Endothelial cell of umbilical vein (primary cell): ENCODE results near the gene P3H1. TPM values are rescaled to one million over a fixed set of nuclear protein-coding genes. Genes with fewer than 3 reads are reported as not detected.

Experiments used
- BruUV-seq: library from RNA; stranded (reverse); fragments of 400-500 nt; replicated peaks from 2 replicates; lab custom pipeline; 2021; lab: Mats Ljungman, UMichigan
- CTCF ChIA-PET: fragments of 300-600, 350-600 bp; sonication (Branson Sonifier 250); formaldehyde crosslinking; loops from one replicate; lab custom pipeline; 2021; ENCODE audit warnings: antibody characterized with exemption, inconsistent platforms; lab: Charles Lee
- POLR2A ChIA-PET: fragments of 300-600, 350-600 bp; sonication (Branson Sonifier 250); formaldehyde crosslinking; loops from one replicate; lab custom pipeline; 2021; ENCODE audit warnings: antibody characterized with exemption, inconsistent platforms; lab: Charles Lee
- DNase-seq: peaks from one replicate; pipeline ENCODE4 v3.0.0-alpha.2; 2011; ENCODE audit warnings: low read depth, low spot score
- FAIRE-seq: peaks from 2 replicates; lab custom pipeline; 2011; peaks lifted over from hg19 to GRCh38; lab: Jason Lieb, UNC
- H2AFZ ChIP-seq: 2 replicates; pipeline ENCODE4 v1.6.0; 2012; ENCODE audit warnings: low read depth, low read length, control low read depth, inconsistent platforms
- H3K27ac ChIP-seq: 2 replicates; pipeline ENCODE4 v1.5.1; 2011; ENCODE audit warnings: low read depth, mild to moderate bottlenecking, control low read depth, low read length, moderate library complexity; ENCODE audit not compliant: insufficient read depth
- H3K27me3 ChIP-seq, 2 experiments: 2 replicates each; pipeline versions ENCODE4 v1.6.0 to v1.6.1; 2011; ENCODE audit warnings: low read length in 2 of 2, mixed read lengths in 1 of 2; ENCODE audit not compliant: control insufficient read depth in 2 of 2, insufficient read depth in 2 of 2
- H3K36me3 ChIP-seq, 2 experiments: 2 replicates in 1 of 2; 3 replicates in 1 of 2; pipeline ENCODE4 v1.5.1; 2011; ENCODE audit warnings: low read length in 2 of 2, mild to moderate bottlenecking in 1 of 2, moderate library complexity in 1 of 2; ENCODE audit not compliant: control insufficient read depth in 2 of 2, insufficient read depth in 2 of 2; ENCODE audit errors: extremely low read depth in 1 of 2
- H3K4me1 ChIP-seq: 3 replicates; pipeline ENCODE4 v1.5.1; 2011; ENCODE audit warnings: mild to moderate bottlenecking, low read length; ENCODE audit not compliant: control insufficient read depth, insufficient read depth; ENCODE audit errors: extremely low read depth
- H3K4me2 ChIP-seq: 2 replicates; pipeline ENCODE4 v1.6.1; 2011; ENCODE audit warnings: low read length, control low read depth, mixed read lengths; ENCODE audit not compliant: insufficient read depth
- H3K4me3 ChIP-seq, 3 experiments: fragments of 200-600 bp in 1 of 3; sonication (generic), shearing (Covaris generic) in 1 of 3; replicated peaks in 1 of 3; 2 replicates each; pipeline ENCODE4 v1.5.1; 2011 to 2016; ENCODE audit warnings: control low read depth in 3 of 3, low read length in 3 of 3, mild to moderate bottlenecking in 2 of 3, inconsistent platforms in 1 of 3, low read depth in 1 of 3, moderate library complexity in 1 of 3; ENCODE audit not compliant: insufficient read depth in 1 of 3
- H3K79me2 ChIP-seq: 2 replicates; pipeline ENCODE4 v1.6.0; 2012; ENCODE audit warnings: low read length, inconsistent platforms; ENCODE audit not compliant: control insufficient read depth, insufficient read depth
- H3K9ac ChIP-seq: replicated peaks from 2 replicates; pipeline ENCODE3; 2011; ENCODE audit warnings: low read length, control low read depth; ENCODE audit not compliant: insufficient read depth; ENCODE audit errors: extremely low read depth
- H3K9me1 ChIP-seq: replicated peaks from 3 replicates; pipeline ENCODE4 v1.6.0; 2011; ENCODE audit warnings: mild to moderate bottlenecking, low read length; ENCODE audit not compliant: control insufficient read depth, insufficient read depth; ENCODE audit errors: extremely low read depth
- H3K9me3 ChIP-seq: replicated peaks from 2 replicates; pipeline ENCODE4 v1.5.1; 2012; ENCODE audit warnings: low read length, inconsistent platforms; ENCODE audit not compliant: control insufficient read depth, insufficient read depth
- H4K20me1 ChIP-seq: replicated peaks from 2 replicates; pipeline ENCODE3; 2011; ENCODE audit warnings: mild to moderate bottlenecking, low read length; ENCODE audit not compliant: control insufficient read depth, insufficient read depth; ENCODE audit errors: extremely low read depth
- EZH2 ChIP-seq: IDR thresholded peaks from 2 replicates; pipeline ENCODE4 v1.6.1; 2012; ENCODE audit warnings: borderline replicate concordance, low read depth, mild to moderate bottlenecking, moderate library complexity, low read length, inconsistent platforms; ENCODE audit not compliant: severe bottlenecking
- GATA2 ChIP-seq: IDR thresholded peaks from 2 replicates; pipeline ENCODE4 v1.7.0; 2011; ENCODE audit warnings: low read depth, mild to moderate bottlenecking, moderate library complexity, mixed read lengths, low read length; ENCODE audit not compliant: insufficient read length, insufficient read depth
- MYC ChIP-seq: IDR thresholded peaks from one replicate; pipeline ENCODE4 v1.6.1; 2011; ENCODE audit warnings: mild to moderate bottlenecking, low read depth, low read length
- dilution Hi-C: fragments of 300-500 bp; cut with MboI; formaldehyde crosslinking; loops from one replicate; pipeline ENCODE4 v1.15.0; 2019; ENCODE audit warnings: low sequenced_read_pairs; ENCODE audit not compliant: extremely low pct_ligation_motif_present
- intact Hi-C: fragments of 100-400 bp; cut with micrococcal nuclease; formaldehyde crosslinking; loops from one replicate; pipeline ENCODE4 v1.10.0; 2022
- polyA plus RNA-seq, 4 experiments: library from polyadenylated mRNA; depleted of rRNA in 3 of 4; stranded (reverse) in 3 of 4; unstranded in 1 of 4; fragments of >200 nt; gene quantifications; 2 replicates each; pipeline versions ENCODE4 v1.2.1 to v1.2.3, GENCODE V29; 2011 to 2012; ENCODE audit warnings: missing spikeins in 1 of 4
- total RNA-seq: library from RNA; stranded (reverse); gene quantifications from 2 replicates; pipeline ENCODE4 v1.2.3, GENCODE V29; 2021
- TF ChIP-seq, protein P1 (sequence below), 2 donors: IDR thresholded peaks; 1 replicate in 1 of 2; 2 replicates in 1 of 2; pipeline ENCODE4 v1.5.1; 2011; ENCODE audit warnings: low read length in 2 of 2, mild to moderate bottlenecking in 2 of 2, moderate library complexity in 2 of 2, control low read depth in 1 of 2, inconsistent platforms in 1 of 2, low read depth in 1 of 2; ENCODE audit not compliant: insufficient read depth in 1 of 2; ENCODE audit errors: extremely low read depth in 1 of 2

The P3H1 gene
- total and polyA plus RNA-seq, 2 donors (not counting 3 experiments of a cell fraction or from before 2014, with no cell fraction given): 136 to 194 TPM

DNA sequence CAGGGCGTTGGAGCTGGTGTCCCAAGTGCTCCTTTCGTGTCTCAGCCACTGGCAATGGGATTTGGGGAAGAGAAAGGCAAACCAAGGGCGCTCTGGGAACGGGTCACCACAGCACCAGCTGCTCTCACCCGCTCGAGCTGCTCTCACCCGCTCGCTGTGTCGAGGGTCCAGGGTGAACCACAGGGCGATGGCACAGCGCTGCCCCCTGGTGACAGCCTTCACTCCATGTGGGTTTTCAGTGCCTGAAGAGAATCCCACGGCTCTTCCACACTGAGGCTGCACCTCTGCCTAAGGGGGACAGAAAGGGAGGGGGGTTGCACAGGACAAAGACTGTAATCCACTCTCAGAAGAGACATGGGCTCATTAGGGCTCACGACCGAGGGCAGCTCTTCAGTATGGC is 19.7 kb downstream of the P3H1 start:
- H3K9me1 ChIP-seq: no peaks in the 10 kb centered on the region
- no peaks in the 10 kb centered on the region for H3K4me1 ChIP-seq
- H4K20me1 ChIP-seq: no peaks in the 10 kb centered on the region
- H3K79me2 ChIP-seq: no peaks in the 10 kb centered on the region
- no peak overlapping the region for H3K9ac ChIP-seq
- dilution Hi-C loops: no loop called here
- intact Hi-C loops: loop anchor here (1.0 to 2.0 kb wide), 2 partner anchors 169 to 402 kb away; no protein-coding TSS in a partner anchor
- DNase-seq: peak; percentile 22
- TF ChIP-seq, protein P1, sequence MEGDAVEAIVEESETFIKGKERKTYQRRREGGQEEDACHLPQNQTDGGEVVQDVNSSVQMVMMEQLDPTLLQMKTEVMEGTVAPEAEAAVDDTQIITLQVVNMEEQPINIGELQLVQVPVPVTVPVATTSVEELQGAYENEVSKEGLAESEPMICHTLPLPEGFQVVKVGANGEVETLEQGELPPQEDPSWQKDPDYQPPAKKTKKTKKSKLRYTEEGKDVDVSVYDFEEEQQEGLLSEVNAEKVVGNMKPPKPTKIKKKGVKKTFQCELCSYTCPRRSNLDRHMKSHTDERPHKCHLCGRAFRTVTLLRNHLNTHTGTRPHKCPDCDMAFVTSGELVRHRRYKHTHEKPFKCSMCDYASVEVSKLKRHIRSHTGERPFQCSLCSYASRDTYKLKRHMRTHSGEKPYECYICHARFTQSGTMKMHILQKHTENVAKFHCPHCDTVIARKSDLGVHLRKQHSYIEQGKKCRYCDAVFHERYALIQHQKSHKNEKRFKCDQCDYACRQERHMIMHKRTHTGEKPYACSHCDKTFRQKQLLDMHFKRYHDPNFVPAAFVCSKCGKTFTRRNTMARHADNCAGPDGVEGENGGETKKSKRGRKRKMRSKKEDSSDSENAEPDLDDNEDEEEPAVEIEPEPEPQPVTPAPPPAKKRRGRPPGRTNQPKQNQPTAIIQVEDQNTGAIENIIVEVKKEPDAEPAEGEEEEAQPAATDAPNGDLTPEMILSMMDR (IDR thresholded peaks at IDR 0.05; ENCODE audit: extremely low read depth in 1 of 2, insufficient read depth in 1 of 2, low read depth in 1 of 2, low read length in 2 of 2): peak; percentile 52 to 78
- no peak for TF ChIP-seq GATA2
- H3K27me3 ChIP-seq: no peaks in the 10 kb centered on the region
- ChIA-PET CTCF (interaction anchor here (0.7 to 6.1 kb wide), 9 partner anchors 9 to 601 kb away, joined by 3 to 79 read pairs (median 7); partner anchors contain the start of gene YBX1), POLR2A (no interaction called here)
- no peaks in the 10 kb centered on the region for H3K9me3 ChIP-seq
- H3K4me3 ChIP-seq: no peak overlapping the region
- no peak overlapping the region for H2AFZ ChIP-seq
- H3K27ac ChIP-seq: no peak overlapping the region
- peaks cover 6 to 42% of the 10 kb centered on the region in 2 experiments for H3K36me3 ChIP-seq
- FAIRE-seq: no peak
- no peak overlapping the region for H3K4me2 ChIP-seq
- BruUV-seq: no TSS peak

- TF ChIP-seq GATA2: no peak
- TF ChIP-seq EZH2: no peak
- no peak for TF ChIP-seq MYC
- intact Hi-C loops: loop anchor here (1.0 to 2.0 kb wide), 2 partner anchors 168 to 402 kb away; no protein-coding TSS in a partner anchor
- no peaks in the 10 kb centered on the region for H3K27me3 ChIP-seq
- dilution Hi-C loops: no loop called here
- H3K9me3 ChIP-seq: no peaks in the 10 kb centered on the region
- no peak overlapping the region for H3K27ac ChIP-seq
- H3K79me2 ChIP-seq: no peaks in the 10 kb centered on the region
- H3K4me2 ChIP-seq: no peak overlapping the region
- no peak overlapping the region for H3K9ac ChIP-seq
- H3K36me3 ChIP-seq: peaks cover 3 to 37% of the 10 kb centered on the region in 2 experiments
- H3K4me1 ChIP-seq: no peaks in the 10 kb centered on the region
- no peaks in the 10 kb centered on the region for H3K9me1 ChIP-seq
- H3K4me3 ChIP-seq: no peak overlapping the region
- TSS peak; percentile 69 for BruUV-seq
- ChIA-PET CTCF (interaction anchor here (0.7 to 6.1 kb wide), 9 partner anchors 9 to 600 kb away, joined by 3 to 79 read pairs (median 7); partner anchors contain the start of gene YBX1), POLR2A (no interaction called here)
- H2AFZ ChIP-seq: no peak overlapping the region
- FAIRE-seq (no peak), DNase-seq (no peak)
- no peaks in the 10 kb centered on the region for H4K20me1 ChIP-seq
Observed at GRCh38 chr1:42746436-42747105, 20.3 kb downstream of the P3H1 start.
